ENCODE results near the gene TREML4. TPM values are rescaled to one million over a fixed set of nuclear protein-coding genes. Genes with fewer than 3 reads are reported as not detected.

Gene TREML4
- polyA plus RNA-seq, 2 of the 4 experiments (the other 2 are of a cell fraction), result not detected

GRCh38 chr6:41252401-41253169 is 24.4 kb downstream of the TREML4 start:
- ChIA-PET POLR2A (no interaction called here), CTCF (no interaction called here)
- Histone ChIP-seq H3K9me3 (no peaks in the 10 kb centered on the region), H3K4me1 (no peaks in the 10 kb centered on the region), H3K4me2 (no peak overlapping the region), H3K4me3 (no peak overlapping the region), H3K27ac (no peak overlapping the region)
- WGBS (ENCODE audit: missing lambda C conversion rate), result 0% methylated on average over 2 of the region's 3 CpGs
- DNase-seq (ENCODE audit: low read depth in 1 of 2, low spot score in 1 of 2) (no peak), ATAC-seq (no peak), FAIRE-seq (no peak)
- no peak for TF ChIP-seq E2F6 (IDR thresholded peaks at IDR 0.05; ENCODE audit: borderline replicate concordance, low read depth)
- TF ChIP-seq CHD4 (IDR thresholded peaks at IDR 0.05; ENCODE audit: borderline replicate concordance), result no peak
- TF ChIP-seq RARB (CRISPR knock-in tag; IDR thresholded peaks at IDR 0.05), result no peak
- no peak for TF ChIP-seq FOXS1 (CRISPR knock-in tag; IDR thresholded peaks at IDR 0.05)
- TF ChIP-seq HOXB13 (CRISPR knock-in tag; IDR thresholded peaks at IDR 0.05; ENCODE audit: low read depth), result no peak
- no peak for TF ChIP-seq REST (IDR thresholded peaks at IDR 0.05)
- no peak for TF ChIP-seq CBX2 (IDR thresholded peaks at IDR 0.05; ENCODE audit: borderline replicate concordance, low read depth)
- TF ChIP-seq HDAC2 (IDR thresholded peaks at IDR 0.05), result no peak
- no peak for TF ChIP-seq RFX5 (IDR thresholded peaks at IDR 0.05)
- TF ChIP-seq RNF2 (IDR thresholded peaks at IDR 0.05; ENCODE audit: borderline replicate concordance, low read depth), result no peak
- TF ChIP-seq ZC3H11A (IDR thresholded peaks at IDR 0.05), result no peak
- TF ChIP-seq ELK1 (IDR thresholded peaks at IDR 0.05; ENCODE audit: low read depth, low read length), result no peak
- TF ChIP-seq ZNF302 (CRISPR knock-in tag; IDR thresholded peaks at IDR 0.05), result no peak
- TF ChIP-seq KDM1A (IDR thresholded peaks at IDR 0.05; ENCODE audit: low read depth), result no peak
- no peak for TF ChIP-seq CBX8 (IDR thresholded peaks at IDR 0.05)
- no peak for TF ChIP-seq JUN (IDR thresholded peaks at IDR 0.05)
- TF ChIP-seq ATOH8 (CRISPR knock-in tag; IDR thresholded peaks at IDR 0.05; ENCODE audit: low read depth), result no peak

- DNase-seq (ENCODE audit: low read depth in 1 of 2, low spot score in 1 of 2) (no peak), ATAC-seq (no peak), FAIRE-seq (no peak)
- H3K9me3 ChIP-seq, result no peaks in the 10 kb centered on the region
- ChIA-PET CTCF (no interaction called here), POLR2A (no interaction called here)
- H3K4me2 ChIP-seq, result no peak overlapping the region
- H3K4me3 ChIP-seq, result no peak overlapping the region
- H3K4me1 ChIP-seq, result no peaks in the 10 kb centered on the region
- TF ChIP-seq SMC3 (IDR thresholded peaks at IDR 0.05) (no peak), RNF2 (IDR thresholded peaks at IDR 0.05; ENCODE audit: borderline replicate concordance, low read depth) (no peak), BHLHE40 (IDR thresholded peaks at IDR 0.05; ENCODE audit: low read depth, low read length) (no peak), SREBF2 (IDR thresholded peaks at IDR 0.05) (no peak), MAFK (IDR thresholded peaks at IDR 0.05; ENCODE audit: partially characterized antibody) (no peak), CHD2 (IDR thresholded peaks at IDR 0.05; ENCODE audit: low read length, partially characterized antibody) (no peak), ZC3H11A (IDR thresholded peaks at IDR 0.05) (no peak), MAX (IDR thresholded peaks at IDR 0.05) (no peak), ZSCAN20 (CRISPR knock-in tag; IDR thresholded peaks at IDR 0.05) (no peak), KDM1A (IDR thresholded peaks at IDR 0.05; ENCODE audit: low read depth) (no peak), HDAC2 (IDR thresholded peaks at IDR 0.05) (no peak)
- no peak overlapping the region for H3K27ac ChIP-seq
Measured at GRCh38 chr6:41255110-41255509, 27.0 kb downstream of the TREML4 start.
